ENCODE measurements around the gene DUSP6. TPM values are rescaled to one million over a fixed set of nuclear protein-coding genes. Genes with fewer than 3 reads are reported as not detected.
A peak's percentile ranks its signal among the peaks of the same experiment; 100 is the strongest.

Gene DUSP6
- total RNA-seq, 1 experiment from 2014 or later = 72.9 TPM

GRCh38 chr12:89328151-89329030 is 23.9 kb downstream of the DUSP6 start:
- no peak for DNase-seq (ENCODE audit: low read depth)

GRCh38 chr12:89327486-89328094 is 24.7 kb downstream of the DUSP6 start:
- DNase-seq (ENCODE audit: low read depth) = no peak

DNA sequence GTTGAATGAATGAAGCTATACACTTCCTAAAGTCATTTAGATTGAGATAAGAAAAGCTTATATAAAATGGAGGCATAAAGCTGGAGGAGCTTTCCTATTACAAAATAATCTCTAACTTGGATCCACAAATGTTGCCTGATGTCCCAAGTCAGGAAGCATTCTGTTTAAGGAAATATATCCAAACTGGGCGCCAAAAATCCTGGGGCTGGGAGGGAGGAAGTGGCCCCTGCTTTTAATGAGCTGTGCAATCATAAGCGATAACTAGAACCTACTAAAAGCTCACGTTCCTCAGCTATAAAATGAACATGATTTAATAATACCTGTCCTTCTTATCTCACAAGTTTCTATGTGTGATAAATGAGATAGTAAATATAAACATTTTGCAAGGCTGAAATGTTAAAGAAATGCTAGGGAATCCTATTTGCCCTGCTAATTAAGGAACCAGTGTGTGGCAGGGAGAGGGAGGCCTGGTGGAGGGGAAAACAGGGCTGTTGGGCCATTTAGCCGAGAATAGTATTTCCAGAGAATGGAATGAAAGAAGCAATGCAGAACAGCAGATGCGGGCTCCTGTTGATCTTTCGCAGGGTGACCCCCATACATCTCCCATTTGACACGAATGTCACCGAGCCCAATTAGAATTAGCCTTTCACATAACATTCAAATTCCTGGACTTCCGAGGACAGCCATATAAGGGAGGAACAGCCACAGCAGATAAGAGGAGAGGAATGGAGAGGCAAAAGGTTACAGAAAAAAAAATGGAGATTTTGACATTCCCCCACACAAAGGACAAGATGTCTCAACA is 25.9 kb downstream of the DUSP6 start:
- no peak for DNase-seq (ENCODE audit: low read depth)

DNA sequence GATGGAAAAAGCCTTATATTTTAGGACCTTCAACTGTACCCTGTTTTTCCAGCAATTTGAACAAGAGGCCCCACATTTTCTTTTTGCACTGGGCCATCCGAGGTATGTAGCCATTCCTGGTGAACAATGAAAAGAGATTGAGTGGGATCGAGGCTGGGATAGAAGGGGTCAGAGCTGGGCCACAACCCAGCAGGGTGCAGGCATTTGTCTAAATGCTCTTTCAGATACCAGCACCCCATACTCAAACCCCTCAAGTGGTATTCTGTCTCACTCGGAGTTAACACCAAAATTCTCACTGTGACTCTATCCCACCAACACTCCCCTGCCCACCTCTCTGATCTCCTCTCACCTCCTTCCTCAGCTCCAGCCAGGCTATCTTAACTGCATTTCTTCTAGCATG is 26.8 kb downstream of the DUSP6 start:
- no peak for DNase-seq (ENCODE audit: low read depth)

DNA sequence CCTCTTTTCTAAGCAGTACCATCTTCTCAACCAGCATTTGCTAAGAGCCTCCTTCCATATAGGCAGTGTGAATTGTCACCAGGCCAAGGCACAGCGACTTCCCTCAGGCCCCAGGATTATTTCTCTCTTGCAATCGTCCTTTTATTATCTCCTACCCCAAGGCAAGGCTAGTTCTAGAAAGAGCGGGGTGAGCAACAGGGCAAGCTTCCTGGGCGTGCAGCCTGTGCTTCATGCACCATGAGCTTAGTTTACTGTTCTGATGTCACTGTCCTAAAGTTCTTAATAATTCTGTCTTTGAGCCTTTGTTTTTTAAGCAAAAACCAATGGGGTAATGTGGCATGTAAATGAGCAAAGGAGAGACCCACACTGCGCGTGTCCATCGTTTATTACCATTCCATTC is 27.9 kb downstream of the DUSP6 start:
- no peak for DNase-seq (ENCODE audit: low read depth)

GRCh38 chr12:89323568-89324218 is 28.6 kb downstream of the DUSP6 start:
- DNase-seq (ENCODE audit: low read depth) = no peak

DNA sequence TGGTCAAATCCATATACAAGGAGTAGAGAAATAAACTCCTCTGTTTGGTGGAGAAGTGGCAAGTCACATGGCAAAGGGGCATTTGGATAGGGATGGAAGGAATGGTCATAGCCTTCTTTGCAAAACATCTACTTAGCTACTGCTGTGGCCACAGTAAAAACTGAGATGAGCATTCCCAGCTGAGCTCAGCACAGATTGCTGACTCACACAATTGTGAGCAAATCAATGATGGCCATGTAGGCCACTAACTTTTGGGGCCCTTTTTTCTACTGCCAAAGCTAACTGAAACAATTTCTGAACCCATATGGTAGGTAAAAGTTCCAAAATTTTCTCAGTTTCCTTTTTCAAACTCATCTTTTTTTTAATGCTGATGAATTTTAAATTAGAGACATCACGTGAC is 31.6 kb downstream of the DUSP6 start:
- no peak for DNase-seq (ENCODE audit: low read depth)

- DNase-seq (ENCODE audit: low read depth) = no peak
These were observed 32.7 kb downstream of the DUSP6 start for GRCh38 chr12:89319606-89320005.

DNA sequence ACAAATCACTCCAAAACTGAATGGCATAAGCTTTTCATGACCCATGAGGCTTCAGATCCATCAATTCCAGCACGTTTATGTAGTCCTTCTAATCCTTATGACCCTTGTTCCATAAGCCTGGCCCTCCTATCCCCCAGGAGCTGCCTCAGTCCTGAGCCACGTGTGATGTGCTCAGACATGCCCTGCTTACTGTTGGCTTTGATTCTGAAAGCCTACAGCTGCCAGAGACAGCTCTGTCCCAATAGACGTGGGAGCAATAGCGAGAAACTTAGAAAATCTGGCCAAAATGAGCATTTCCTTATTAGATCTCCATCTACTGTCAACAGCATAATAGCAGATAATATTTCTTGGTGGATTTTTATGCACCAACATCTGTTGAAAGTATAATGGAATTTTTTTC is 33.2 kb downstream of the DUSP6 start:
- DNase-seq (ENCODE audit: low read depth) = no peak

DNA sequence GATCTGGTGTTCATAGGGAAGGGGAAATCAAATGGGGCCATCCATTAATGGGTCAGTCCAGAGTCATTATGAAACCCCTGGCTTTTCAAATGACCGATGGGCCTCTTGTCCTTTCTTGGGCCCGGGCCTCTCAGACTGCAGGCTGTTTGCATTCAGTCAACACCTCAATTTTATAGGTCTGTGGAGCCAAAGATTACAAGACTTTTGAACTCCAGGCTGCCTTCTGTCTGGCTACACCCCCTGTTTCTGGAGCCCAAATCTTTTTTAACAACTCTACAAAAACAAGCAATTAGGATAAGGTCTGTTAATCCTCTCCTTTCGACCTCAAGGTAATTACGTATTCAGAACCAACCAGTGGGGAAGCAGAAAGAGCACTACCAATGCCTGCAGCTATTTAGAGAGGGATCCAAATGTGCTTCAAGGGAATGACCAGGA is 35.6 kb downstream of the DUSP6 start:
- DNase-seq (ENCODE audit: low read depth) = no peak

DNA sequence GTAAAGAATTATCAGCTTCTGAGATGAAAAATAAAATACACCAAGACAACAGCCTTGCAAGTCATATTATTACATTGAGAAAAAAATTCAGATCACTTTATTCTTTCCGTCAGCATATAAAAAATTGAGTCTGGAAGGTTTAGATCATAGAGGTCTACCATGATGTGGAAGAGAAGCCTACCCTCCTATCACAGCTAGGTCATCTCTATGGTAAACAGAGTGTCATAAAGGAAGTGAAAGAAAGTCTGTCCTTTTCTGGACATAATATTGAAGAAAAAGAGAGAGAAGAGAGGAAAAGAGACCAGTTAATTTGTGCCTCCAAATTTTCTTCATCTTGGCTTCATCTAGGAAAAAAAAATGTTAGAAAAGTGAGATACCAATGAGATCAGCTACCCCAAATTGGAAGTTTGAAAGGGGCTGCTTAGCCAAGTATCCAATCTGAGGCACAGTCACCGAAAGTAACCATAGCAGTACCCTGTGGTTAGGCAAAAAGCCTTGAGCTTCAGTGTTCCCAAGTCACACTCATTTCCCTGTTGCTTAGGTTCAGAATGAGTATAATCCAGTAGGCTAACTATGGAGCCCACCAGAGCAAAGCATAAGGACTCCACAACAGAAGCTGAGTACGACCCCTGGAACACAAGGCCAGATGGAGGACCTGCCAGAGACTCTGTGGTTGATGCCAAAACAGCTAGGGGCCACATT is 38.1 kb downstream of the DUSP6 start:
- no peak for DNase-seq (ENCODE audit: low read depth)

DNA sequence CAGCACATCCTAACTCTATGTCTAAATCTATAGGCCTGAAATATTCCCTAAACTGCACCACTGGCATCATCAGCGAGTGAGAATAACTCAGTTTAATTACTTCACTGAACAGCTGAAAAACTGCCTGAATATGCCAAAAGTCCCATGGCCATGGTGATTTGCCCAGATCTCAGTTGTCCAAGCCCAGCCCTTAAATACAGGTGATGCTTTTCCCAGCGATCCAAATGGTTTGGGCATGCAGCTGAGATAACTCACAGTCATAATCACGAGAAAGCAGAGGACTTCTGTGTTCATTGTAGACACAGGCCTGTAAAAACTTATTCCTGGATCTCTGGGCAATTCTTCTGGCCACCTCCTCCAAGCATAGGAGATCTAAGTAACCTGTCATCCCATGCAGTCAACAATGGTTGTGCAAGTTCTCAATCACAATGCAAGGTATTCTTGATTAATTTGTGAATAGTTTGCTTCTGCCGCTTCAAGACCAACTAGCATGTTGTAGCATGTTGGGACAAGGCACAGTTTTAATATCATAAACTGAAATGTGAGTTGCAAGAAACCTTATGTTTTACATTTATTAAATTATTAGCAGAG is 40.5 kb downstream of the DUSP6 start:
- DNase-seq (ENCODE audit: low read depth) = no peak

GRCh38 chr12:89309815-89310214 is 42.5 kb downstream of the DUSP6 start:
- DNase-seq (ENCODE audit: low read depth) = no peak

DNA sequence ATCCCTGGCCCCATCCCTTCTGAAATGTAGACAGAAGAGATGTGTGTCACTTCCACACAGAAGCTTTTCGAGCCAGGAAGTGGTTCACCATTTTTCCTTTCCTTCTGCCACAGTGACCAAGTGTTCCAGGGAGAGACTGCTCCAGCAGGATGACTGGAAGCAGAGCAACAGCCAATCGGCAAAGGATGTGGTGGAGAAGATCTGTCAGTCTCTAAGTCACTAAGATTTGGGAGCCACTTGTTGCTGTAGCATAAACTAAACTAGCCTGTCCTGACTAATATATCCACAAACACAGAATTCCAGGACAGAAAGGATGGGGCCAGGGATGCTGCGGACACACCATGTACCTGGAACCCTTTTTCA is 42.9 kb downstream of the DUSP6 start:
- DNase-seq (ENCODE audit: low read depth) = peak; percentile 30

GRCh38 chr12:89307474-89308253 is 44.6 kb downstream of the DUSP6 start:
- DNase-seq (ENCODE audit: low read depth) = no peak

GRCh38 chr12:89306827-89307473 is 45.4 kb downstream of the DUSP6 start:
- DNase-seq (ENCODE audit: low read depth) = no peak

DNA sequence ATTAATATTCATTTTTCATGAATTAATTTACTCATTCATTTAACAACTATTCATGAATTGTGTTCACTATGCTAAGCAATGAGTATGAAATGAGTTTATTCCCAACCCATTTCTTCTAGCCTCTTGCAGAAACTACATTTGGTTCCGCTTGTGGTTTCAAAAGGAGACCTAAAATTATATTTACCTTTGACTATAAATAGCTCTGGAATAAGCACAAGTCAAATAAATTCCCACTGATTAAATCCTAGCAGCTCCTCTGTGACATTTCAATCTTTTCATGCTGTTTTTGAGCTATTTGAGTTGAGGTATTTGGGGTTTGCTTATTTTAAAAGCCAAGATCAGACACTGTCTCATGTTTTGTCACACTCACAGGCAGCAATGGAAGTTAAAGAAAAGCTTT is 46.9 kb downstream of the DUSP6 start:
- DNase-seq (ENCODE audit: low read depth) = no peak

DNA sequence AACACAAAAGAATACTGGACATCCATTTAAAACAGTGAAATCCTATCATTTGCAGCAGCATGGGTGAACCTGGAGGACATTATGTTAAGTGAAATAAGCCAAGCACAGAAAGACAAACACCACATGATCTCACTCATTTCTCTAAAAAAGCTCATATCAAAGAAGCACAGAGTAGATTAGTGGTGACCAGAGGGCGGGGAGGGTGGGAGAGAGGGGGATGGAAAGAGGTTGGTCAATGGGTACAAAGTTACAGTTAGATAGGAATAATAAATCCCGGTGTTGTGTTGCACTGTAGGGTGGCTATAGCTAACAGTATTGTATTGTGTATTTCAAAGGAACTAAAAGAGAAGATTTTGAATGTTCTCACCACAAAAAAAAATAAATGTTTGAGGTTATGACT is 52.4 kb downstream of the DUSP6 start:
- DNase-seq (ENCODE audit: low read depth) = no peak

- no peak for DNase-seq (ENCODE audit: low read depth)
These were observed 52.9 kb downstream of the DUSP6 start for GRCh38 chr12:89299417-89299816.
